A673 (cell line): ENCODE data around the gene CGNL1. TPM values are rescaled to one million over a fixed set of nuclear protein-coding genes. Genes with fewer than 3 reads are reported as not detected.

Source experiments
- BruUV-seq: library from RNA; stranded (reverse); fragments of 400-500 nt; replicated peaks from 2 replicates; lab custom pipeline; 2021; lab: Mats Ljungman, UMichigan
- CTCF ChIA-PET: fragments of 300-600 bp; sonication (Branson Sonifier 250); formaldehyde crosslinking; loops from one replicate; lab custom pipeline; 2022; ENCODE audit warnings: antibody characterized with exemption; lab: Charles Lee
- POLR2A ChIA-PET: fragments of 300-600 bp; sonication (Branson Sonifier 250); formaldehyde crosslinking; loops from one replicate; lab custom pipeline; 2022; ENCODE audit warnings: antibody characterized with exemption; ENCODE audit not compliant: low non-redundant PET; lab: Charles Lee
- DNase-seq: peaks from one replicate; pipeline ENCODE4 v3.0.0-alpha.2; 2015; ENCODE audit warnings: low spot score
- H3K27ac ChIP-seq: fragments of 200-600 bp; sonication (generic); 2 replicates; pipeline ENCODE4 v1.5.1; 2016; ENCODE audit warnings: mixed run types, low read depth, mild to moderate bottlenecking, mixed read lengths, antibody characterized with exemption, low read length; ENCODE audit not compliant: poor library complexity, severe bottlenecking
- H3K27me3 ChIP-seq: fragments of 200-600 bp; sonication (generic); replicated peaks from 2 replicates; pipeline ENCODE4 v1.6.1; 2017; ENCODE audit warnings: mixed run types, low read depth, mild to moderate bottlenecking, mixed read lengths, antibody characterized with exemption, low read length; ENCODE audit not compliant: insufficient read depth, poor library complexity
- H3K36me3 ChIP-seq: fragments of 200-600 bp; sonication (generic); 2 replicates; pipeline ENCODE4 v1.6.1; 2016; ENCODE audit warnings: mixed run types, mild to moderate bottlenecking, mixed read lengths, antibody characterized with exemption, low read length; ENCODE audit not compliant: insufficient read depth, poor library complexity, severe bottlenecking
- H3K4me1 ChIP-seq: fragments of 200-600 bp; sonication (generic); 2 replicates; pipeline ENCODE4 v1.6.1; 2017; ENCODE audit warnings: mixed run types, mild to moderate bottlenecking, mixed read lengths, antibody characterized with exemption, low read length; ENCODE audit not compliant: insufficient read depth, poor library complexity, severe bottlenecking
- H3K4me3 ChIP-seq: fragments of 200-600 bp; sonication (generic); 2 replicates; pipeline ENCODE4 v1.5.1; 2016; ENCODE audit warnings: low read depth, mixed run types, mild to moderate bottlenecking, mixed read lengths, low read length; ENCODE audit not compliant: poor library complexity, severe bottlenecking
- H3K9me3 ChIP-seq: fragments of 200-600 bp; sonication (generic); 2 replicates; pipeline ENCODE4 v1.6.1; 2016; ENCODE audit warnings: mixed run types, low read depth, mild to moderate bottlenecking, mixed read lengths, antibody characterized with exemption, low read length; ENCODE audit not compliant: poor library complexity, severe bottlenecking
- EZH2 ChIP-seq: fragments of 200-600 bp; sonication (generic); IDR thresholded peaks from 2 replicates; pipeline ENCODE4 v1.6.1; 2017; ENCODE audit warnings: borderline replicate concordance, low read depth, mild to moderate bottlenecking, mixed read lengths, antibody characterized with exemption, low read length; ENCODE audit not compliant: poor library complexity, severe bottlenecking
- intact Hi-C: fragments of 100-400 bp; cut with micrococcal nuclease; formaldehyde crosslinking; loops from one replicate; pipeline ENCODE4 v1.10.0; 2022; ENCODE audit not compliant: unreplicated experiment
- total RNA-seq: library from RNA; stranded (reverse); gene quantifications from 2 replicates; pipeline ENCODE4 v1.2.3, GENCODE V29; 2021
- TF ChIP-seq, protein P1 (sequence below): fragments of 300-800, 200-600 bp; sonication (generic); conservative IDR thresholded peaks from 2 replicates; pipeline ENCODE4 v1.5.1; 2017; ENCODE audit warnings: low read depth, mild to moderate bottlenecking, antibody characterized with exemption, low read length, moderate library complexity, mixed read lengths

CGNL1 gene
- total RNA-seq, 1 experiment from 2014 or later = 0.58 TPM

- CTCF ChIA-PET = interaction anchor here (0.6 to 1.3 kb wide), 2 partner anchors 22 to 204 kb away, joined by 3 to 13 read pairs; no protein-coding TSS in a partner anchor
- Histone ChIP-seq H3K27ac (no peak overlapping the region), H3K36me3 (no peaks in the 10 kb centered on the region), H3K4me3 (no peak overlapping the region), H3K9me3 (no peaks in the 10 kb centered on the region), H3K27me3 (no peaks in the 10 kb centered on the region), H3K4me1 (no peaks in the 10 kb centered on the region)
- intact Hi-C loops = loop anchor here (10.0 kb wide), 1 partner anchor 605 kb away; the partner anchor contains the start of gene TCF12
- BruUV-seq = no TSS peak
- DNase-seq = no peak
- POLR2A ChIA-PET = interaction anchor here (0.7 kb wide), 1 partner anchor 129 kb away, joined by 3 read pairs; no protein-coding TSS in a partner anchor
- TF ChIP-seq, protein P1, sequence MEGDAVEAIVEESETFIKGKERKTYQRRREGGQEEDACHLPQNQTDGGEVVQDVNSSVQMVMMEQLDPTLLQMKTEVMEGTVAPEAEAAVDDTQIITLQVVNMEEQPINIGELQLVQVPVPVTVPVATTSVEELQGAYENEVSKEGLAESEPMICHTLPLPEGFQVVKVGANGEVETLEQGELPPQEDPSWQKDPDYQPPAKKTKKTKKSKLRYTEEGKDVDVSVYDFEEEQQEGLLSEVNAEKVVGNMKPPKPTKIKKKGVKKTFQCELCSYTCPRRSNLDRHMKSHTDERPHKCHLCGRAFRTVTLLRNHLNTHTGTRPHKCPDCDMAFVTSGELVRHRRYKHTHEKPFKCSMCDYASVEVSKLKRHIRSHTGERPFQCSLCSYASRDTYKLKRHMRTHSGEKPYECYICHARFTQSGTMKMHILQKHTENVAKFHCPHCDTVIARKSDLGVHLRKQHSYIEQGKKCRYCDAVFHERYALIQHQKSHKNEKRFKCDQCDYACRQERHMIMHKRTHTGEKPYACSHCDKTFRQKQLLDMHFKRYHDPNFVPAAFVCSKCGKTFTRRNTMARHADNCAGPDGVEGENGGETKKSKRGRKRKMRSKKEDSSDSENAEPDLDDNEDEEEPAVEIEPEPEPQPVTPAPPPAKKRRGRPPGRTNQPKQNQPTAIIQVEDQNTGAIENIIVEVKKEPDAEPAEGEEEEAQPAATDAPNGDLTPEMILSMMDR = no peak
- TF ChIP-seq EZH2 = no peak
Observed at GRCh38 chr15:57519806-57520205, 143.5 kb downstream of the CGNL1 start.

DNA sequence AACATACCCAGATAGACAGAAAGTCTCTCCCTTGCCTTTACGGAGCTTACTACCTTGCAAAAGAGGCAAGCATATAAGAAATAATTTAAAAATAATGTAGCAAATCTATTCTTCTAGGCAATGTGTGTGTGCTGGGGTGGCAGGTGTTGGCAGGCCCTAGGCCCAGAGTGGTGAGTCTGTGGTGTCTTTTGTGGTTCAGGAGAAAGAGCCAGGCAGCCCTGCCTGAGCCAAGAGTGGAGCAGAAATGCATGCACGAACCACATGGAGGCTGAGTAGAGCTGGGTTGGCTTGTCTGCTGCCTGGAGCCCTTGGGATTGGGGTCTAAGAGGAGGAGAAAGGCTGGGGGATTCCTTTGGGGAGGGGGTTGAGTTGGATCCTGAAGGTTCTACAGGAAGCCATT is 145.2 kb downstream of the CGNL1 start:
- POLR2A ChIA-PET = no interaction called here
- Histone ChIP-seq H3K27ac (no peak overlapping the region), H3K4me3 (no peak overlapping the region), H3K27me3 (no peaks in the 10 kb centered on the region), H3K4me1 (no peaks in the 10 kb centered on the region), H3K36me3 (no peaks in the 10 kb centered on the region), H3K9me3 (no peaks in the 10 kb centered on the region)
- no peak for TF ChIP-seq EZH2
- TF ChIP-seq, protein P1 = no peak
- DNase-seq = no peak
- intact Hi-C loops = loop anchor here (10.0 kb wide), 1 partner anchor 607 kb away; the partner anchor contains the start of gene TCF12
- CTCF ChIA-PET = no interaction called here
- no TSS peak for BruUV-seq

GRCh38 chr15:57522148-57522547 is 145.8 kb downstream of the CGNL1 start:
- TF ChIP-seq EZH2 = no peak
- TF ChIP-seq, protein P1 = no peak
- Histone ChIP-seq H3K4me3 (no peak overlapping the region), H3K36me3 (no peaks in the 10 kb centered on the region), H3K9me3 (no peaks in the 10 kb centered on the region), H3K27ac (no peak overlapping the region), H3K27me3 (no peaks in the 10 kb centered on the region), H3K4me1 (peaks cover 6% of the 10 kb centered on the region)
- BruUV-seq = no TSS peak
- ChIA-PET CTCF (no interaction called here), POLR2A (no interaction called here)
- intact Hi-C loops = loop anchor here (10.0 kb wide), 1 partner anchor 607 kb away; the partner anchor contains the start of gene TCF12
- no peak for DNase-seq
